Measurements from ENCODE around the gene ZDHHC1.

DNA sequence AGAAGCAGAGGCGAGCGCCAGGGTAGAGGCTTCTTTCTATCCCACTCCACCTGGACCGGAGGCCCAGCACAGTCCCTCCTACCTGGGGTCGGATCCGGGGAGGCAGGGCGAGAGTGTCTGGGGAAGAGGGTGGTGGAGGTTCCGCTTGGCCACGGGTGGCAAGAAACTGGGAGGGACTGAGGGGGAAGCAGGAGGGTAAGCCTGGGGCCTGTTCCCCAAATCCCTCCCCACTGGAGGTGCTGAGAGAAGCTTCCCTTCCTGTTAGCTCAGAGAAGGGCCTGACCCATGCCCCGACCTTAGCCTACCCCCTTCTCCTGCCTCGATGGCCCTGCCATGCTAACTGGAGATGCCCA is 21.2 kb downstream of the ZDHHC1 start:
- TF ChIP-seq, protein P1, sequence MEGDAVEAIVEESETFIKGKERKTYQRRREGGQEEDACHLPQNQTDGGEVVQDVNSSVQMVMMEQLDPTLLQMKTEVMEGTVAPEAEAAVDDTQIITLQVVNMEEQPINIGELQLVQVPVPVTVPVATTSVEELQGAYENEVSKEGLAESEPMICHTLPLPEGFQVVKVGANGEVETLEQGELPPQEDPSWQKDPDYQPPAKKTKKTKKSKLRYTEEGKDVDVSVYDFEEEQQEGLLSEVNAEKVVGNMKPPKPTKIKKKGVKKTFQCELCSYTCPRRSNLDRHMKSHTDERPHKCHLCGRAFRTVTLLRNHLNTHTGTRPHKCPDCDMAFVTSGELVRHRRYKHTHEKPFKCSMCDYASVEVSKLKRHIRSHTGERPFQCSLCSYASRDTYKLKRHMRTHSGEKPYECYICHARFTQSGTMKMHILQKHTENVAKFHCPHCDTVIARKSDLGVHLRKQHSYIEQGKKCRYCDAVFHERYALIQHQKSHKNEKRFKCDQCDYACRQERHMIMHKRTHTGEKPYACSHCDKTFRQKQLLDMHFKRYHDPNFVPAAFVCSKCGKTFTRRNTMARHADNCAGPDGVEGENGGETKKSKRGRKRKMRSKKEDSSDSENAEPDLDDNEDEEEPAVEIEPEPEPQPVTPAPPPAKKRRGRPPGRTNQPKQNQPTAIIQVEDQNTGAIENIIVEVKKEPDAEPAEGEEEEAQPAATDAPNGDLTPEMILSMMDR (IDR thresholded peaks at IDR 0.05) = no peak
- TF ChIP-seq POLR2A (IDR thresholded peaks at IDR 0.05) = no peak
- TF ChIP-seq POLR2AphosphoS5 (IDR thresholded peaks at IDR 0.05) = no peak
